OCI-LY3 (cell line): ENCODE results near the gene PSEN1.

Source experiments
- H2AFZ ChIP-seq: fragments of 200-600, 300-600 bp; shearing (Covaris generic); 2 replicates; pipeline ENCODE4 v1.6.0; 2014; ENCODE audit warnings: antibody characterized with exemption, low read depth, low read length
- H3K27ac ChIP-seq: fragments of 200-600, 300-600 bp; sonication (generic); 2 replicates; pipeline ENCODE4 v1.5.1; 2014; ENCODE audit warnings: mild to moderate bottlenecking, low read length, moderate library complexity, mixed read lengths
- H3K27me3 ChIP-seq: fragments of 200-600, 300-600 bp; sonication (generic); 2 replicates; pipeline ENCODE4 v1.6.1; 2014; ENCODE audit warnings: low read depth, low read length, mixed read lengths
- H3K36me3 ChIP-seq: fragments of 200-600, 300-600 bp; sonication (generic); replicated peaks from 2 replicates; pipeline ENCODE3; 2014; ENCODE audit warnings: low read depth, low read length, mixed read lengths
- H3K4me1 ChIP-seq: fragments of 300-600, 200-600 bp; sonication (generic); 2 replicates; pipeline ENCODE4 v1.6.1; 2014; ENCODE audit warnings: low read length, mixed read lengths
- H3K4me2 ChIP-seq: fragments of 200-600, 300-600 bp; sonication (generic); 2 replicates; pipeline ENCODE4 v1.6.1; 2014; ENCODE audit warnings: low read length, mixed read lengths
- H3K4me3 ChIP-seq: fragments of 300-600, 200-600 bp; sonication (generic); 2 replicates; pipeline ENCODE4 v1.5.1; 2014; ENCODE audit warnings: antibody characterized with exemption, mild to moderate bottlenecking, low read length, moderate library complexity
- H3K79me2 ChIP-seq: fragments of 300-600, 200-600 bp; shearing (Covaris generic); 2 replicates; pipeline ENCODE4 v1.6.1; 2014; ENCODE audit warnings: mild to moderate bottlenecking, low read length, mixed read lengths
- H3K9ac ChIP-seq: fragments of 300-600, 200-600 bp; shearing (Covaris generic); 2 replicates; pipeline ENCODE4 v1.6.0; 2014; ENCODE audit warnings: mild to moderate bottlenecking, low read length, moderate library complexity
- H3K9me3 ChIP-seq: fragments of 200-600, 300-600 bp; shearing (Covaris generic); 2 replicates; pipeline ENCODE4 v1.6.1; 2014; ENCODE audit warnings: low read length, mixed read lengths; ENCODE audit not compliant: insufficient read depth
- H4K20me1 ChIP-seq: fragments of 200-600, 300-600 bp; sonication (generic); 2 replicates; pipeline ENCODE4 v1.6.1; 2016; ENCODE audit warnings: low read length, mixed read lengths; ENCODE audit not compliant: insufficient read depth
- EZH2phosphoT487 ChIP-seq: fragments of 200-600 bp; shearing (Covaris generic); IDR thresholded peaks from 2 replicates; pipeline ENCODE4 v1.6.1; 2018; ENCODE audit warnings: antibody characterized with exemption, mixed run types, low read depth
- TF ChIP-seq, protein P1 (sequence below): fragments of 200-600, 300-600 bp; sonication (generic); IDR thresholded peaks from 2 replicates; pipeline ENCODE4 v1.5.1; 2014; ENCODE audit warnings: antibody characterized with exemption, low read length, low read depth

PSEN1 gene

DNA sequence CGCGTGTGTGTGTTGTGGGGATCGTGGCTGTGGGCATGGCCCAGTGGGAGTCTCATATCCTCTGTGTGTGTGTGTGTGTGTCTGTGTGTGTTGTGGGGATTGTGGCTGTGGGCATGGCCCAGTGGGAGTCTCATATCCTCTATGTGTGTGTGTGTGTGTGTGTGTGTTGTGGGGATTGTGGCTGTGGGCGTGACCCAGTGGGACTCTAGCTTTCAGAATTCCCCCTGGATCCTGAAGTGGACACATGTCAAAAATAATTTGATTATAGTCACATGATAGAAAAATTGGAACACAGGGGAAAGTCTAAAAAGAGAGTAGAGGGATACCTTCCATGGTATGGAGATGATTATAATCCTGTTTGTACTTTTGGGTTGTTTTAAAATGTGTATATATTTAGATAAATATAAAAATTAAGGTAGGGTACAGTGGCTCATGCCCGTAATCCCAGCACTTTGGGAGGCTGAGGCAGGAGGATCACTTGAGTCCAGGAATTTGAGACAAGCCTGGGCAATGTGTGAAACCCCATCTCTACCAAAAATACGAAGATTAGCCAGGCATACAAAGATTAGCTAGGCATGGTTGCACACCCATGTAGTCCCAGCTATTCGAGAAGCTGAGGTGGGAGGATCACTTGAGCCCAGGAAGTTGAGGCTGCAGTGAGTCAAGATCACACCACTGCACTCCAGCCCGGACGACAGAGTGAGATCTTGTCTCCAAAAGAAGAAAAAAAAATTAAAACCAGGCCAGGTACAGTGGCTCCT lies 112.0 kb downstream of the PSEN1 start:
- peaks cover 31% of the 10 kb centered on the region for H3K4me1 ChIP-seq
- H3K9ac ChIP-seq, result no peak overlapping the region; the same call in 1 of the 2 replicates

DNA sequence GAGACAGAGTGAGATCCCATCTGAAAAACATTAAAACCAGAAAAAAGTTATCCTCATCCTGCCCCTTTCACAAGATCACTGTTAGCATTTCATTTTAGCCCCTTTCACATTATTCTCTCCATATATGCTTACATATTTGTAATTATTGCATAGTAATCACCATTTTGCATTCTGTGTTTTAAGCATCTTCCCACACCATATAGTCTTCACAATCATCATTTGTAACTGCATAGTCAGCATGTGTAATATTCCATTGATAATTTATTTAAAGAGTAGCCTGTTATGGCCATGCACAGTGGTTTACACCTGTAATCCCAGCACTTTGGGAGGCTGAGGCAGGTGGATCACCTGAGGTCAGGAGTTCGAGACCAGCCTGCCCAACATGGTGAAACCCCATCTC lies 112.8 kb downstream of the PSEN1 start:
- Histone ChIP-seq H3K4me2 (peak overlapping the region; percentile 98; the same call in 1 of the 2 replicates), H3K4me1 (peaks cover 29% of the 10 kb centered on the region), H3K36me3 (no peaks in the 10 kb centered on the region), H3K79me2 (no peaks in the 10 kb centered on the region), H2AFZ (no peak overlapping the region), H3K9me3 (no peaks in the 10 kb centered on the region), H3K9ac (no peak overlapping the region), H3K4me3 (no peak overlapping the region), H3K27me3 (0 out of 2 replicates have a peak, but pooled peaks cover 5% of the 10 kb centered on the region), H4K20me1 (no peaks in the 10 kb centered on the region), H3K27ac (no peak overlapping the region)
- TF ChIP-seq, protein P1, sequence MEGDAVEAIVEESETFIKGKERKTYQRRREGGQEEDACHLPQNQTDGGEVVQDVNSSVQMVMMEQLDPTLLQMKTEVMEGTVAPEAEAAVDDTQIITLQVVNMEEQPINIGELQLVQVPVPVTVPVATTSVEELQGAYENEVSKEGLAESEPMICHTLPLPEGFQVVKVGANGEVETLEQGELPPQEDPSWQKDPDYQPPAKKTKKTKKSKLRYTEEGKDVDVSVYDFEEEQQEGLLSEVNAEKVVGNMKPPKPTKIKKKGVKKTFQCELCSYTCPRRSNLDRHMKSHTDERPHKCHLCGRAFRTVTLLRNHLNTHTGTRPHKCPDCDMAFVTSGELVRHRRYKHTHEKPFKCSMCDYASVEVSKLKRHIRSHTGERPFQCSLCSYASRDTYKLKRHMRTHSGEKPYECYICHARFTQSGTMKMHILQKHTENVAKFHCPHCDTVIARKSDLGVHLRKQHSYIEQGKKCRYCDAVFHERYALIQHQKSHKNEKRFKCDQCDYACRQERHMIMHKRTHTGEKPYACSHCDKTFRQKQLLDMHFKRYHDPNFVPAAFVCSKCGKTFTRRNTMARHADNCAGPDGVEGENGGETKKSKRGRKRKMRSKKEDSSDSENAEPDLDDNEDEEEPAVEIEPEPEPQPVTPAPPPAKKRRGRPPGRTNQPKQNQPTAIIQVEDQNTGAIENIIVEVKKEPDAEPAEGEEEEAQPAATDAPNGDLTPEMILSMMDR, result no peak
- no peak for TF ChIP-seq EZH2phosphoT487

More for the DNA sequence above, 112.0 kb downstream of the PSEN1 start:
- H4K20me1 ChIP-seq, result no peaks in the 10 kb centered on the region
- H2AFZ ChIP-seq, result no peak overlapping the region
- H3K27me3 ChIP-seq, result peaks cover 13% of the 10 kb centered on the region
- no peaks in the 10 kb centered on the region for H3K36me3 ChIP-seq
- no peak overlapping the region for H3K27ac ChIP-seq
- H3K9me3 ChIP-seq, result no peaks in the 10 kb centered on the region
- H3K4me2 ChIP-seq, result peak overlapping the region; percentile 98
- H3K79me2 ChIP-seq, result no peaks in the 10 kb centered on the region
- peak overlapping the region; percentile 76 for H3K4me3 ChIP-seq
- TF ChIP-seq, protein P1, result no peak
- TF ChIP-seq EZH2phosphoT487, result no peak

DNA sequence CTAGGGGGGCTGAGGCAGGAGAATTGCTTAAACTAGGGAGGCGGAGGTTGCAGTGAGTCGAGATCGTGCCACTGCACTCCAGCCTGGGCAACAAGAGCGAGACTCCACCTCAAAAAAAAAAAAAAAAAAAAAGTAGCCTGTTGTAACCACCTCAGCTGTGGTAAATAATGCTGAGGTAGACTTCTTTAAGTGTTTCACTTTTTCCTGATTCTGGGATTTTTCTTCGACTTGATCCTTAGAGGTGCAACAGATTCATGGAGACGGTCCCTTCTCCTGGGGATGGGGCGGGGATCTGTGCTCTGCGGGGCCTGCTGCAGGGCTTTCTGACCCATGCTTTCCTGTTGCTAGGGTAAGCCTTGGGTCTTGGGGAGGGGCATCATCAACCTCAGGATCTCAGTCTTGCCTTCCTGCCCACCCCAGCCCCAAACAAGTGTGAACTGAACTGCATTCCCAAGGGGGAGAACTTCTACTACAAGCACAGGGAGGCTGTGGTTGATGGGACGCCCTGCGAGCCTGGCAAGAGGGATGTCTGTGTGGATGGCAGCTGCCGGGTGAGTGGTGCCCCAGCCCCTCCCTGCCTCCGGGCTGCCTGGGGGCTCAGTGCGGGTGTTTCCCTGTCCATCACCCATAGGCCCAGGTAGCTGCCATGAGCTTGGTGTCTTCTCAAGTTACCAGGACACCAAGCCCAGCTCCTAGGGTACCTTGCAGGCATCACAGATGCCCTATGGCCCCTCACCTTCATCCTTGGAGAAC lies 113.4 kb downstream of the PSEN1 start:
- no peak overlapping the region for H3K4me3 ChIP-seq
- no peaks in the 10 kb centered on the region for H3K79me2 ChIP-seq
- no peak overlapping the region for H3K9ac ChIP-seq
- H3K4me2 ChIP-seq, result no peak overlapping the region
- no peaks in the 10 kb centered on the region for H3K36me3 ChIP-seq
- no peak overlapping the region for H3K27ac ChIP-seq
- TF ChIP-seq, protein P1, result no peak
- TF ChIP-seq EZH2phosphoT487, result no peak
- H4K20me1 ChIP-seq, result no peaks in the 10 kb centered on the region
- H2AFZ ChIP-seq, result no peak overlapping the region
- H3K4me1 ChIP-seq, result peaks cover 29% of the 10 kb centered on the region
- H3K27me3 ChIP-seq, result no peaks in the 10 kb centered on the region
- no peaks in the 10 kb centered on the region for H3K9me3 ChIP-seq

DNA sequence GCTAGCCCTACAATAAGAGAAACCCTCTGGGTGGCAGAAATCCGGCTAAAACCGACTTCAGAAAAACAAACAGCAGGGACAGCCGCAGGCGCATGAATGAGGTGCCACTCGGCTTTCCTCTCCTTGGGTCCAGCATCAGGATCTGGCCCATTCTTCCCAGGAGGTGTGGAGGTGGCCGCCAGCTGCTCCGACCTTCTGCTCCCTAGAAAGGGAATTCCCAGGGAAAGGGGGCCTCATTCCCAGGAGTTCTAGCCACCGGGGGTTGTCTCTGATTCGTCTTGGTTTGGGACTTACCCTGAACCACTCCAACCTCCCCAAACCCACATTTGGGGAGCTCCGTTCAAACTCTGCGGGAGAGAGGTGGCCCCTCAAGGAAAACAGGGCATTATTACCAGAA lies 114.0 kb downstream of the PSEN1 start:
- peaks cover 24% of the 10 kb centered on the region for H3K4me1 ChIP-seq
- H3K9me3 ChIP-seq, result no peaks in the 10 kb centered on the region
- no peak overlapping the region for H3K9ac ChIP-seq
- H3K27me3 ChIP-seq, result no peaks in the 10 kb centered on the region
- no peaks in the 10 kb centered on the region for H4K20me1 ChIP-seq
- no peak overlapping the region for H3K4me3 ChIP-seq
- no peak overlapping the region for H2AFZ ChIP-seq
- H3K27ac ChIP-seq, result no peak overlapping the region
- no peaks in the 10 kb centered on the region for H3K79me2 ChIP-seq
- no peak overlapping the region for H3K4me2 ChIP-seq
- TF ChIP-seq, protein P1, result no peak
- no peak for TF ChIP-seq EZH2phosphoT487
- no peaks in the 10 kb centered on the region for H3K36me3 ChIP-seq
